WTC11 (cell line): ENCODE results near the gene DENND4B. TPM values are rescaled to one million over a fixed set of nuclear protein-coding genes. Genes with fewer than 3 reads are reported as not detected.

Source experiments
- CREB1 ChIP-seq: sonication (generic); formaldehyde crosslinking; IDR thresholded peaks from 2 replicates; pipeline ENCODE4 v1.8.0; 2023; ENCODE audit warnings: mild to moderate bottlenecking, missing genetic modification reagents
- ETV6 ChIP-seq: sonication (generic); formaldehyde crosslinking; IDR thresholded peaks from 2 replicates; pipeline ENCODE4 v1.8.1; 2022; ENCODE audit warnings: mild to moderate bottlenecking, missing genetic modification reagents
- IRF2 ChIP-seq: sonication (generic); formaldehyde crosslinking; IDR thresholded peaks from 2 replicates; pipeline ENCODE4 v1.8.0; 2022; ENCODE audit warnings: low read depth, missing genetic modification reagents, borderline replicate concordance
- KAT7 ChIP-seq: sonication (generic); formaldehyde crosslinking; IDR thresholded peaks from 2 replicates; pipeline ENCODE4 v1.8.1; 2023; ENCODE audit warnings: missing genetic modification reagents, mild to moderate bottlenecking, borderline replicate concordance
- MXD4 ChIP-seq: fragments of 250-450 bp; sonication (Bioruptor Pico); IDR thresholded peaks from 2 replicates; pipeline ENCODE4 v1.8.0; 2021; ENCODE audit warnings: mild to moderate bottlenecking, moderate library complexity, borderline replicate concordance
- SMAD4 ChIP-seq: sonication (generic); formaldehyde crosslinking; IDR thresholded peaks from 2 replicates; pipeline ENCODE4 v1.8.0; 2022; ENCODE audit warnings: mild to moderate bottlenecking, missing genetic modification reagents
- SOX15 ChIP-seq: fragments of 250-450 bp; sonication (Bioruptor Pico); IDR thresholded peaks from 2 replicates; pipeline ENCODE4 v1.9.0; 2021; ENCODE audit warnings: mild to moderate bottlenecking
- ZNF219 ChIP-seq: sonication (generic); formaldehyde crosslinking; IDR thresholded peaks from 2 replicates; pipeline ENCODE4 v1.8.0; 2023; ENCODE audit warnings: missing genetic modification reagents, mild to moderate bottlenecking, borderline replicate concordance
- ZNF396 ChIP-seq: fragments of 250-450 bp; sonication (Bioruptor Pico); IDR thresholded peaks from 2 replicates; pipeline ENCODE4 v1.8.0; 2021; ENCODE audit warnings: mild to moderate bottlenecking, moderate library complexity, borderline replicate concordance
- ZNF423 ChIP-seq: fragments of 250-450 bp; sonication (Bioruptor Pico); IDR thresholded peaks from 2 replicates; pipeline ENCODE4 v2.1.2; 2022; ENCODE audit warnings: mild to moderate bottlenecking, moderate library complexity
- total RNA-seq: library from RNA; stranded (reverse); gene quantifications from 3 replicates; pipeline ENCODE4 v1.2.3, GENCODE V29; 2021
- TF ChIP-seq, protein P1 (sequence below): sonication (generic); formaldehyde crosslinking; IDR thresholded peaks from 2 replicates; pipeline ENCODE4 v1.8.1; 2023; ENCODE audit warnings: mild to moderate bottlenecking, moderate library complexity, missing genetic modification reagents
- TF ChIP-seq, protein P2 (sequence below): sonication (generic); formaldehyde crosslinking; IDR thresholded peaks from 2 replicates; pipeline ENCODE4 v1.8.1; 2023; ENCODE audit warnings: mild to moderate bottlenecking, missing genetic modification reagents, borderline replicate concordance
- TF ChIP-seq, protein P3 (sequence below): sonication (generic); formaldehyde crosslinking; IDR thresholded peaks from 2 replicates; pipeline ENCODE4 v1.8.0; 2023; ENCODE audit warnings: missing genetic modification reagents, mild to moderate bottlenecking, borderline replicate concordance
- TF ChIP-seq, protein P4 (sequence below): sonication (generic); formaldehyde crosslinking; IDR thresholded peaks from 2 replicates; pipeline ENCODE4 v1.8.1; 2023; ENCODE audit warnings: mild to moderate bottlenecking, missing genetic modification reagents, moderate library complexity
- TF ChIP-seq, protein P5 (sequence below): sonication (generic); formaldehyde crosslinking; IDR thresholded peaks from 2 replicates; pipeline ENCODE4 v1.8.0; 2023; ENCODE audit warnings: mild to moderate bottlenecking, missing genetic modification reagents
- TF ChIP-seq, protein P6 (sequence below): fragments of 250-450 bp; sonication (Bioruptor Pico); conservative IDR thresholded peaks from 2 replicates; pipeline ENCODE4 v1.9.0; 2021; ENCODE audit warnings: mild to moderate bottlenecking

DENND4B gene
- total RNA-seq, 1 experiment from 2014 or later, result 93.1 TPM

DNA sequence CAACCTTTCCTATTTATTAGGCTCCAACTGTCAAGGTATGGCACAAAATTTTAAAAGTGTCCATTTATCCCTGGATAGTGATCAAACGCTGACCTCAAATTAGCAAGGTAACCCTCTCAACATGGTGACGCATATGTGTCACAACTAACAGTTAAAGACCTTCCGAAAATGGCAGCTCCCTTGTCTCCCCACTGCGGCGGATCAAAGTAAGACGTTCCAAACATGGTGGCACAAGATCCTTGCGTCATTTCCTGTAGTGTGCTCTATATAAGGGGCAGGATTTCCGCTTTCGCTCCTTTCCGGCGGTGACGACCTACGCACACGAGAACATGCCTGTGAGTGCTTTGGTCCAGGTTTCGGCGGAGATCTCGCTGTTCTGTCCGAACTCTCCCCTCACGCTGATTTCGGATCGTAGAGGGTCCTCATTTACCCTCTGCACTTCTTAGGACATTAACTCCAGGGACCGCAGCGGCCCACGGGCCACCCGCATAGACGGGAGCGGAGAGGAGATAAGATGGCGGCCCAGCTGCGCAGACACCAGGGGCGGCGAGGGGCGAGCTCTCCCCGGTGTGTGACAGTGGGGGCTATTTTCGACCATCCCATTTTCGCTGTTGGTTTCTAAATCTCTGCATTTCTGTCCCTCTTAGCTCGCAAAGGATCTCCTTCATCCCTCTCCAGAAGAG, 44.1 kb upstream of the DENND4B start, which contains the start of gene RPS27 (continued):
- TF ChIP-seq MXD4 (CRISPR knock-in tag) (no peak), SOX15 (no peak), IRF2 (CRISPR knock-in tag) (no peak), KAT7 (CRISPR knock-in tag) (no peak), SMAD4 (0 out of 2 replicates have a peak, but pooled peaks have one; percentile 55), ZNF396 (CRISPR knock-in tag) (no peak), CREB1 (CRISPR knock-in tag) (peak; percentile 62; the same call in 1 of the 2 replicates), ZNF219 (CRISPR knock-in tag) (no peak), ZNF423 (no peak), ETV6 (CRISPR knock-in tag) (peak; percentile 74; the same call in 1 of the 2 replicates)
- TF ChIP-seq, protein P1, sequence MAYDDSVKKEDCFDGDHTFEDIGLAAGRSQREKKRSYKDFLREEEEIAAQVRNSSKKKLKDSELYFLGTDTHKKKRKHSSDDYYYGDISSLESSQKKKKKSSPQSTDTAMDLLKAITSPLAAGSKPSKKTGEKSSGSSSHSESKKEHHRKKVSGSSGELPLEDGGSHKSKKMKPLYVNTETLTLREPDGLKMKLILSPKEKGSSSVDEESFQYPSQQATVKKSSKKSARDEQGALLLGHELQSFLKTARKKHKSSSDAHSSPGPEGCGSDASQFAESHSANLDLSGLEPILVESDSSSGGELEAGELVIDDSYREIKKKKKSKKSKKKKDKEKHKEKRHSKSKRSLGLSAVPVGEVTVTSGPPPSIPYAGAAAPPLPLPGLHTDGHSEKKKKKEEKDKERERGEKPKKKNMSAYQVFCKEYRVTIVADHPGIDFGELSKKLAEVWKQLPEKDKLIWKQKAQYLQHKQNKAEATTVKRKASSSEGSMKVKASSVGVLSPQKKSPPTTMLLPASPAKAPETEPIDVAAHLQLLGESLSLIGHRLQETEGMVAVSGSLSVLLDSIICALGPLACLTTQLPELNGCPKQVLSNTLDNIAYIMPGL (CRISPR knock-in tag), result no peak
- TF ChIP-seq, protein P2, sequence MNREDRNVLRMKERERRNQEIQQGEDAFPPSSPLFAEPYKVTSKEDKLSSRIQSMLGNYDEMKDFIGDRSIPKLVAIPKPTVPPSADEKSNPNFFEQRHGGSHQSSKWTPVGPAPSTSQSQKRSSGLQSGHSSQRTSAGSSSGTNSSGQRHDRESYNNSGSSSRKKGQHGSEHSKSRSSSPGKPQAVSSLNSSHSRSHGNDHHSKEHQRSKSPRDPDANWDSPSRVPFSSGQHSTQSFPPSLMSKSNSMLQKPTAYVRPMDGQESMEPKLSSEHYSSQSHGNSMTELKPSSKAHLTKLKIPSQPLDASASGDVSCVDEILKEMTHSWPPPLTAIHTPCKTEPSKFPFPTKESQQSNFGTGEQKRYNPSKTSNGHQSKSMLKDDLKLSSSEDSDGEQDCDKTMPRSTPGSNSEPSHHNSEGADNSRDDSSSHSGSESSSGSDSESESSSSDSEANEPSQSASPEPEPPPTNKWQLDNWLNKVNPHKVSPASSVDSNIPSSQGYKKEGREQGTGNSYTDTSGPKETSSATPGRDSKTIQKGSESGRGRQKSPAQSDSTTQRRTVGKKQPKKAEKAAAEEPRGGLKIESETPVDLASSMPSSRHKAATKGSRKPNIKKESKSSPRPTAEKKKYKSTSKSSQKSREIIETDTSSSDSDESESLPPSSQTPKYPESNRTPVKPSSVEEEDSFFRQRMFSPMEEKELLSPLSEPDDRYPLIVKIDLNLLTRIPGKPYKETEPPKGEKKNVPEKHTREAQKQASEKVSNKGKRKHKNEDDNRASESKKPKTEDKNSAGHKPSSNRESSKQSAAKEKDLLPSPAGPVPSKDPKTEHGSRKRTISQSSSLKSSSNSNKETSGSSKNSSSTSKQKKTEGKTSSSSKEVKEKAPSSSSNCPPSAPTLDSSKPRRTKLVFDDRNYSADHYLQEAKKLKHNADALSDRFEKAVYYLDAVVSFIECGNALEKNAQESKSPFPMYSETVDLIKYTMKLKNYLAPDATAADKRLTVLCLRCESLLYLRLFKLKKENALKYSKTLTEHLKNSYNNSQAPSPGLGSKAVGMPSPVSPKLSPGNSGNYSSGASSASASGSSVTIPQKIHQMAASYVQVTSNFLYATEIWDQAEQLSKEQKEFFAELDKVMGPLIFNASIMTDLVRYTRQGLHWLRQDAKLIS (CRISPR knock-in tag), result no peak; the same call in 1 of the 2 replicates
- TF ChIP-seq, protein P3, sequence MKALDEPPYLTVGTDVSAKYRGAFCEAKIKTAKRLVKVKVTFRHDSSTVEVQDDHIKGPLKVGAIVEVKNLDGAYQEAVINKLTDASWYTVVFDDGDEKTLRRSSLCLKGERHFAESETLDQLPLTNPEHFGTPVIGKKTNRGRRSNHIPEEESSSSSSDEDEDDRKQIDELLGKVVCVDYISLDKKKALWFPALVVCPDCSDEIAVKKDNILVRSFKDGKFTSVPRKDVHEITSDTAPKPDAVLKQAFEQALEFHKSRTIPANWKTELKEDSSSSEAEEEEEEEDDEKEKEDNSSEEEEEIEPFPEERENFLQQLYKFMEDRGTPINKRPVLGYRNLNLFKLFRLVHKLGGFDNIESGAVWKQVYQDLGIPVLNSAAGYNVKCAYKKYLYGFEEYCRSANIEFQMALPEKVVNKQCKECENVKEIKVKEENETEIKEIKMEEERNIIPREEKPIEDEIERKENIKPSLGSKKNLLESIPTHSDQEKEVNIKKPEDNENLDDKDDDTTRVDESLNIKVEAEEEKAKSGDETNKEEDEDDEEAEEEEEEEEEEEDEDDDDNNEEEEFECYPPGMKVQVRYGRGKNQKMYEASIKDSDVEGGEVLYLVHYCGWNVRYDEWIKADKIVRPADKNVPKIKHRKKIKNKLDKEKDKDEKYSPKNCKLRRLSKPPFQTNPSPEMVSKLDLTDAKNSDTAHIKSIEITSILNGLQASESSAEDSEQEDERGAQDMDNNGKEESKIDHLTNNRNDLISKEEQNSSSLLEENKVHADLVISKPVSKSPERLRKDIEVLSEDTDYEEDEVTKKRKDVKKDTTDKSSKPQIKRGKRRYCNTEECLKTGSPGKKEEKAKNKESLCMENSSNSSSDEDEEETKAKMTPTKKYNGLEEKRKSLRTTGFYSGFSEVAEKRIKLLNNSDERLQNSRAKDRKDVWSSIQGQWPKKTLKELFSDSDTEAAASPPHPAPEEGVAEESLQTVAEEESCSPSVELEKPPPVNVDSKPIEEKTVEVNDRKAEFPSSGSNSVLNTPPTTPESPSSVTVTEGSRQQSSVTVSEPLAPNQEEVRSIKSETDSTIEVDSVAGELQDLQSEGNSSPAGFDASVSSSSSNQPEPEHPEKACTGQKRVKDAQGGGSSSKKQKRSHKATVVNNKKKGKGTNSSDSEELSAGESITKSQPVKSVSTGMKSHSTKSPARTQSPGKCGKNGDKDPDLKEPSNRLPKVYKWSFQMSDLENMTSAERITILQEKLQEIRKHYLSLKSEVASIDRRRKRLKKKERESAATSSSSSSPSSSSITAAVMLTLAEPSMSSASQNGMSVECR (CRISPR knock-in tag), result peak; percentile 94
- TF ChIP-seq, protein P4, sequence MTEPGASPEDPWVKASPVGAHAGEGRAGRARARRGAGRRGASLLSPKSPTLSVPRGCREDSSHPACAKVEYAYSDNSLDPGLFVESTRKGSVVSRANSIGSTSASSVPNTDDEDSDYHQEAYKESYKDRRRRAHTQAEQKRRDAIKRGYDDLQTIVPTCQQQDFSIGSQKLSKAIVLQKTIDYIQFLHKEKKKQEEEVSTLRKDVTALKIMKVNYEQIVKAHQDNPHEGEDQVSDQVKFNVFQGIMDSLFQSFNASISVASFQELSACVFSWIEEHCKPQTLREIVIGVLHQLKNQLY (CRISPR knock-in tag), result no peak
- TF ChIP-seq, protein P5, sequence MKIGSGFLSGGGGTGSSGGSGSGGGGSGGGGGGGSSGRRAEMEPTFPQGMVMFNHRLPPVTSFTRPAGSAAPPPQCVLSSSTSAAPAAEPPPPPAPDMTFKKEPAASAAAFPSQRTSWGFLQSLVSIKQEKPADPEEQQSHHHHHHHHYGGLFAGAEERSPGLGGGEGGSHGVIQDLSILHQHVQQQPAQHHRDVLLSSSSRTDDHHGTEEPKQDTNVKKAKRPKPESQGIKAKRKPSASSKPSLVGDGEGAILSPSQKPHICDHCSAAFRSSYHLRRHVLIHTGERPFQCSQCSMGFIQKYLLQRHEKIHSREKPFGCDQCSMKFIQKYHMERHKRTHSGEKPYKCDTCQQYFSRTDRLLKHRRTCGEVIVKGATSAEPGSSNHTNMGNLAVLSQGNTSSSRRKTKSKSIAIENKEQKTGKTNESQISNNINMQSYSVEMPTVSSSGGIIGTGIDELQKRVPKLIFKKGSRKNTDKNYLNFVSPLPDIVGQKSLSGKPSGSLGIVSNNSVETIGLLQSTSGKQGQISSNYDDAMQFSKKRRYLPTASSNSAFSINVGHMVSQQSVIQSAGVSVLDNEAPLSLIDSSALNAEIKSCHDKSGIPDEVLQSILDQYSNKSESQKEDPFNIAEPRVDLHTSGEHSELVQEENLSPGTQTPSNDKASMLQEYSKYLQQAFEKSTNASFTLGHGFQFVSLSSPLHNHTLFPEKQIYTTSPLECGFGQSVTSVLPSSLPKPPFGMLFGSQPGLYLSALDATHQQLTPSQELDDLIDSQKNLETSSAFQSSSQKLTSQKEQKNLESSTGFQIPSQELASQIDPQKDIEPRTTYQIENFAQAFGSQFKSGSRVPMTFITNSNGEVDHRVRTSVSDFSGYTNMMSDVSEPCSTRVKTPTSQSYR (CRISPR knock-in tag), result no peak
- TF ChIP-seq, protein P6, sequence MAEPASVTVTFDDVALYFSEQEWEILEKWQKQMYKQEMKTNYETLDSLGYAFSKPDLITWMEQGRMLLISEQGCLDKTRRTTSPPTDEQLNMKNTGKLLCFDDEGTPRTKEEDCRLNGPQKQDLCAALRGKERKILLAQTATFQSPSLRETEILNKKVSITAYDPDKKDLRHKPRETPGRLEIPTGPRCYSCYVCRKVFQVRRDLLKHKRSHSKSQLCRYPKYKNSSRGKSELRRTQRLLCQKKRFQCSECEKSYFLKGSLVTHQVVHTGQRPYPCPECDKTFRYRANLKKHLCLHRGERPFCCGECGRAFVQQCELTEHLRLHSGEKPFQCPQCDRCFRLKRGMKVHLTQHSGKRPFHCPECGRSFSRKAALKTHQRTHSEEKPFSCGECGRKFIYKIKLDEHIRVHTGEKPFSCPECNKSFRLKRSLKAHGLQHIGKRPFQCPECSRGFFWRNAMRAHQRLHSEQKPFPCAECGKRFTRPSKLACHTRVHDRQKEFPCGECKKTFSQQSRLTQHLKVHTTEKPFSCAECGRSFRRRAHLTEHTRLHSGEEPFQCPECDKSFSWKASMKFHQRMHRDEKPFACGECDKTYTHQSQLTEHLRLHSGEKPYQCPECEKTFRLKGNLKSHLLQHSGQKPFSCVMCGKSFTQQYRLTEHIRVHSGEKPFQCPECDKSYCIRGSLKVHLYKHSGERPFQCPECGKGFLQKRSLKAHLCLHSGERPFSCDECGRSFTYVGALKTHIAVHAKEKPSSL (CRISPR knock-in tag), result no peak
- TF ChIP-seq, all 79 proteins: peak for 30
